AML-193 (cell line): ENCODE measurements around the gene ALDH4A1.
"Not testable (repeated sequence)": the region's sequence is repeated elsewhere in the genome, so short reads cannot be mapped to it uniquely, and the experiment has no call there.

Experiments used
- DNase-seq, 2 experiments: peaks; one replicate each; lab custom pipeline; 2025; lab: John Stamatoyannopoulos, UW

Gene ALDH4A1

DNA sequence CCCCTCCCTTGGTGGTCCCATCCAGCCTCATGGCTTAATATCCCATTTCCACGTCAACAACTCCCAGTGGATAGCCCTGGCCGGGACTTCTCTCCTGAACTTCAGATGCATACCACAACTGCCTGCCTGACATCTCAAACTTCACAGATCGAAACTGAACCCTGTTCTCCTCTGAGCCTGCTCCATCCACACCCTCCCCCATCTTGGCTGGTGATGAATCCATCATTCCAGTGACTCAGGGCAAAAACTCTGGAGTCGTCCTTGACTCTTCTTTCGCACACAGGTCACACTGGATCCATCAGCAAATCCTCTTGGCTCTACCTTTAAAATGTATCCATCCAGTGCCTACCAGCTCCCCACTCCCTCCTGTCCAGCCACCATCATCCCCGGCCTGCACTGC lies 46.8 kb downstream of the ALDH4A1 start:
- DNase-seq: no peak

DNA sequence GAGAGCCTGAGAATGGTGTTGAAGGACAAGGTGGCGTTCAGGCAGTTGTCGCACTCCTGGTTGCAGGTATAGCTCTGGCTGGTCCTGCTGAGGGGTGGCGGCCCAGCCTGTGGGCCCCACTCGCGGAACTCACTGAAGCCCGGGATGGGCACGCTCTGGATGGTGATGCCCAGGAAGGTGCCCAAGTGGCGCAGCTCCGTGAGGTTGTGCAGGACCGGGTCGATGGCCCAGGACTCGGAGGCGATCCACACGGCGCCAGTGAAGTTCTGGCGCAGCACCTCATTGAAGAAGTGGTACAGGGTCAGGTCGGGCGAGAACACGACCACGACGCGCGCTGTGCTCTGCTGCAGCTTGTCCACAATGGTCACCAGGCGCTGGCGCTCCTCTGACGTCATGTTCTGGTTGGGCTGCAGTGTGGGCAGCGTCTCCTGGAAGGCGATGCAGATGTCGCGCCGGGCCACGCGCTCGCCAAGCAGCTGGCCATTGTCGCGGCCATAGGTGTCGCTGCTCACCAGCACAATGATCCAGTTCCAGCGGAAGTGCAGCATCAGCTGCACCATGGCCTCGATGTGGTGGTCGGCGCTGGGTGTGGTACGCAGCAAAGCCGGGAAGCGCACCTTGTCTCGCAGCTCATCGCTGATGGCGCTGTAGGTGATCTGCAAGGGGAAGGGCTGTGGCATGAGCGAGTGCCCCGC lies 47.9 kb downstream of the ALDH4A1 start:
- DNase-seq: no peak

DNA sequence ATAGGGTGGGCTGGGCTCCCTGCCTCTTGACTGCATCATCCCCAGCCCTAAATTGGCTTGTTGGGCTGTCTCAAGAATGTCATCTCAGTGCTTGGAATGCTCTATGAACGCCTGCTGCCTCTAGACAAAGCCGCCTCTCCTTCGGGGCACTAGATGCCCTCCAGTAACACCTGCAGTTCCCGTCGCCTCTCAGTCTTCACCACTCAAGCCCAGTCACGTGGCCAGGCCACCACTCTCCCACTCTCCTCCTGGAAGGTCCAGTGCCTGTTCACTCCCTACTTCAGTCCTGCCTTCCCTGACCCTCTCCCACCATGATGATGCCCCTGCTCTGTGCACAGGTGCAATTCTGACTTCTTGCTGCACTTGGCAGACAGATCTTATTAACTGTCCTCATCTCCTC lies 49.9 kb downstream of the ALDH4A1 start:
- DNase-seq: no peak

DNA sequence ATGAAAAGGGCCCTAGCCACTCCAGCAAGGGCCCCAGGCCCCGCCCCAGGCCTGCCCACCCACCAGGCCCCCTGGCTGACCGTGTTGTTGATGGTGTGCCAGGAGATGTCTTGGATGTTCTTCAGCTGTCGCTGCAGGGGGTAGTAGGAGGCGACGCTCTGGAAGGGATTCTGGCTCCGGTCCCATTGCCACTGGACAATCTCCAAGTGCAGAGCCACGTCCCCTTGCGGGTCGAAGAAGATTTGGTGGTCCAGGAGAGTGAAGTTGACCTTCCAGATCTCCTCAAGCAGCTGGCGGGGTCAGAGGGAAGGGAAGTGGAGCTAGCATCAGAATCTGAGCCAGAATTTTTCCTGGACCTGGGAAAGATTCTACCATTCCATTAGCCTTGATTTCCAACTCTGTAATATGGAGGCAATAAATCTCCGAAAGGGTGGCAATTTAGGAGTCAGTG lies 53.1 kb downstream of the ALDH4A1 start:
- DNase-seq: no peak

DNA sequence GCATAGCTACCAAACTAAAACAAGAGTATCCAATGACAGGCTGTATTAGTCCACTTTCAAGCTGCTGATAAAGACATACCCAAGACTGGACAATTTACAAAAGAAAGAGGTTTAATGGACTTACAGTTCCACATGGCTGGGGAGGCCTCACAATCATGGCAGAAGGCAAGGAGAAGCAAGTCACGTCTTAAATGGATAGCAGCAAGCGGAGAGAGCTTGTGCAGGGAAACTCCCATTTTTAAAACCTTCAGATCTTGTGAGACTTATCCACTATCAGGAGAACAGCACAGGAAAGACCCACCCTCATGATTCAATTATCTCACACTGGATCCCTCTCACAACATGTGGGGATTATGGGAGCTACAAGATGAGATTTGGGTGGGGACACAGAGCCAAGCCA lies 54.6 kb downstream of the ALDH4A1 start:
- not testable (repeated sequence) for DNase-seq

DNA sequence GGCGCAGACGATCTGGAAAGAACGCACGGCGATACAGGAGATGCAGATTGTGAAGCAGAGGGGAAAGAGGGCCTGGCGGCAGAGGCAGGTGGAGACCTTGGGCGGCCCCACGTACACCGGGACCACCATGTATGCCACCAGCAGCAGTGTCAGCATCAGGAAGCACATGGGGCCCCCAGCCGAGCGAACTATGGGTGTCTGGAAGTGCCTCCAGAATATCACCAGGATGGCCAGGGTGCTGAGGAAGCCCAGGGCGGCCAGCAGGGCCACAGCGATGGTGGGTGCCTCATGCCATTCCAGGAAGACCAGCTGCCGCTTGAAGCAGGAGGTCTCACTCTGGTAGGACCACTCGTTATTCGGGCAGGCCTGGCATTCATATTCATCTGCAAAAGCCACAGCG lies 62.2 kb downstream of the ALDH4A1 start:
- DNase-seq: no peak

DNA sequence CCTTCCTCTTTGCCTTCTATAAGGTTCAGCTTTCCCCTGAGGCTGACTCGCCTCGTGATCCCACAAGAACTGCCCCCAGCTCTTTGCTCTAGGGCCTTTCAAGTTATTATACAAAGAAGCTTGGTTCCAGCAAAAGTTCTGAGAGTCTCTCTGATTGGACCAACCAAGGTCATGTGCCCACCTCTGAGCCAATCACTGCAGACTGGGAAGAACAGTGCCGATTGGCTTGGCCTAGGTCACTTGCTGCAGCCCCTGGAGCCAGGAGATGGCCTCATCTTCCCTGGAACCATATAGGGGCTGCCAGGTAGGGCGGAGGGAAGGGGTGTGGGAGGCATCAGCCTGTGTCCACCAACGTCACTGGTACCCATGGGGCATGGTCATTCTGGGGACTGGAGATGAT lies 65.7 kb downstream of the ALDH4A1 start:
- no peak for DNase-seq

DNA sequence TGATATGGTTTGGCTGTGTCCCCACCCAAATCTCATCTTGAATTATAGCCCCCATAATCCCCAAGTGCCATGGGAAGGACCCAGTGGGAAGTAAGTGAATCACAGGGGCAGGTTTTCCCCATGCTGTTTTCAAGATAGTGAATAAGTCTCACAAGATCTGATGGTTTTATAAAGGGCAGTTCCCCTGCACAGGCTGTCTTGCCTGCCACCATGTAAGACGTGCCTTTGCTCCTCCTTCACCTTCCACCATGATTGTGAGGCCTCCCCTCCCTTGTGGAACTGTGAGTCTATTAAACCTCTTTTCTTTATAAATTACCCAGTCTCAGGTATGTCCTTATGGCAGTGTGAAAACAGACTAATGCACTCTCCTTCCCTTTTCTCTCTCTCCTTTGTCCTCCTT lies 70.0 kb downstream of the ALDH4A1 start:
- DNase-seq: not testable (repeated sequence)

DNA sequence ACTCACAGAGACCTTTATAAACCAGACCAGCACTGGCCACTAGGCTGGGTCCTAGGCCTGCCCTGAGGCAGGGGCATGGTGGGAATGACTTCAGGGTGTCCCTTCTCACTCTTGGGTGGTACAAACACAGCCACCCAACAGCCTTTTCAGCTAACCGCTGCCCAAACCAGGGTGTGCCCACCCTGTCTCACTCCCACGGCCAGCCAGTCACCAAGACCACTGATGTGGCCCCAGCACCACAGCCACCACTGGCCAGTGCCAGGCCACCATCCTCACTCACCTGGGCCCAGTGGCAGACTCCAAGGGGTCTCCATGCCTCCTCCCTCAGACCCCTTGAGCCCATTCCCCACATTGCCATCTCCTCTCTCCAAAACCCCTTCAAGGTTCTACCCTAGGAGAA lies 70.7 kb downstream of the ALDH4A1 start:
- DNase-seq: no peak

DNA sequence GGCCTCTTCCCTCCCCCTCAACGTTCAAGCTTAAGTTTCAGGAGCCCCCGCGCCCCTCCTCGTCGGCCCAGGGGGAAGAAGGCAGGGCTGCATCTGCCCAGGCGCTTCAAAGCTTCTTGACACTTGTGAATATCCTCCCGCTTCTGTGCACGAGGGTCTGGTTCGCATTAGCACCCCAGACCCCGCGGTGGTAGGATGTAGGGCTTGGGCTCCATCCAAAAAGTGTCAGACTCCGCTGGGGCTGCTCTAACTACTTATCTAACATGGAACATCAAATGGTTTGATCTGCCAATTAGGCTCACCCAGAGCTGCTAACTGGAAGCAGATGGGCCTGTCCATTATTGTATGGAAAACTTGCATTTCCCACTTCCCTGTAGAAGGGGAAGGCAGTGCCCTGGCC lies 71.8 kb downstream of the ALDH4A1 start:
- DNase-seq: no peak

DNA sequence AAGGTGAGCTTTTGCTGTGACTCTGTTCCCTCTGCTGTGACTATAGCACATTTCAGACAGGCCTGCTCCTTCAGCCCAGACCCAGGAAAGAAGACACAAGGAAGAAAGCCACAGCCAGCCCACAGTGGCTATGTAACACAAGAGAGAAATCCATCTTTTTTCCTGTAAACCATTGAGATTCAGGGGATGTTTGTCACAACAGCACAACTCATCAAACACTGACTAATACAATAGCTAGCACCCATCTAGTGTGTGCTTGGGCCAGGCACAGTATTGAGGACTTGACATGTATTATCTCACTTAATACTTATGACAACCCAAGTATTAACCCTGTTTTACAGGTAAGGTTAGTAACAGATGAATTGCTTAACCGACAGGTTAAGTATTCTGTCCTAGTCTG lies 72.7 kb downstream of the ALDH4A1 start:
- DNase-seq: no peak

DNA sequence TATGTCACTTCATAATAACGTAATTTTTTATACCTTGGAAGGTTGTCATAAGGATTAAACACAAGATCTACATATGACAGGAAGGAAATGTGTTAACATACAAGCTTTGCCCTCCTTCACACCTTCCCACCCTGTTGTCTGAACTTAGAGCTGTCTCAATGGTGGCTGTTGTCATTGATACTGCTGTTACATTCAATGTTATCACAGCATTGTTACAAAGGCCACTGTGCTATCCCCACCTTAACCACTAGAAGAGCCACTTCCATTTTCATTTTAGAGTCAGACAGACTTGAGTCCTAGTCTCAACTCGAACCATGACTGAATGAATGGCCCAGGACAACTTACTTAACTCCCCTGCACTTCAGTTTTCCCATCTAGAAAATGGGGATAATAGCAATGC lies 74.1 kb downstream of the ALDH4A1 start:
- DNase-seq: no peak

DNA sequence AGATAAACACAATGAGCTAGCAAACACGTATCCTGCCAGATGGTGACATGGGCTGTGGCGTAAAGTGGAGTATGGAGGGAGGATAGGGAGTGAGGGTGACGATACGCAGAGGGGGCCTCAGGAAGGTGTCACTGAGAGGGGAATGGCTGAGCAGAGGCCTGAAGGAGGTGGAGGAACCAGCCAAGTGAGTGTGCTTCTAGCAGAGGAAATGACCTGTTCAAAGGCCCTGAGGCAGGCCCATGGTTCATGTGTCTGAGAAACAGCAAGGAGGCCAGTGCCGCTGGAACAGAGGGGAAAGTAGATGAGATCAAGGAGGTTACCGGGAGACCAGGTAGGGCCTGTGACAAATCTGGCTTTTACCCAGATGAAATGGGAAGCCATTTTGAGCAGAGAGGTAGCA lies 78.9 kb downstream of the ALDH4A1 start:
- DNase-seq: no peak
